Stimulated activated CD8-positive, alpha-beta memory T cell treated with anti-CD3 and anti-CD28 coated beads, Interleukin-12 subunit alpha, Interleukin-12 subunit beta, amount 100 ng/mL, for 24 hours (primary cell): ENCODE results near the gene F7.

Experiments
- DNase-seq: peaks from one replicate; pipeline ENCODE4 v3.0.0-alpha.2; 2020; ENCODE audit errors: extremely low read depth

The F7 gene

GRCh38 chr13:113086991-113087922 is 18.3 kb upstream of the F7 start:
- no peak for DNase-seq

DNA sequence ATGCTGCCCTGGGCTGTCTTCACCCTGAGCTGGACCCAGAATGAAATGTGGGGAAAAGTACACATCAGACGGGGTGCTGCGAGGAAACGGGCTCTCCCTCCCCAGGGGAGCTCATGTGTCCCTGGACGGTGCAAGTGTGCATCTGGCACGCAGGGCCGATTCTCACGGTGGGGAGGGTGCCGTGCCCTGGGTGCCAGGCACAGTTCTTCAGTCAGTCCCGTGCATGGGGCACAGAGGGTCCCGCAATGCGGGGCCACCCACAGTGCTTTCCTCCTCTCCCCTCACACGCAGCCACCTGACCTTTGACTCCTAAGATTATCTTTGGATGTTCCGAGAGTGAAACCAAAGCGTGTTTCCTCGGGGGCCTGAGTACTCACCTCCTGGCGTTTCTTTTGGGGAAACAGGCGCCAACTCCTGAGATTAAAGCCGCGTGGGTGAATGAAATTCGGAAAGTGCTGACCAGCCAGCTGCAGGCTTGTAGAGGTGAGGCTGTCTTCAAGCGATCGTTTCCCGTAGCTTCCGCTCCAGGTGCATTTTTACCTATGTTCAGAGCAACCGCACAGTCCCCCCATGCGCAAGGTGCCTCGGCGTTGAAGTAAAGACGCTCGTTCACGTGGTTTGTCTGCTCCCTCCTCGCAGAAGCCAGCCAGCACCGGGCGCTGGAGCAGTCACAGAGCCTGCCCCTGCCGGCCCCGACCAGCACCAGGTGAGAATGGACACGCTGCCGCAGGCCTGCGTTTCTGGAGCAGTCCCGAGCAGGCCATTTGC is 17.5 kb upstream of the F7 start:
- no peak for DNase-seq

DNA sequence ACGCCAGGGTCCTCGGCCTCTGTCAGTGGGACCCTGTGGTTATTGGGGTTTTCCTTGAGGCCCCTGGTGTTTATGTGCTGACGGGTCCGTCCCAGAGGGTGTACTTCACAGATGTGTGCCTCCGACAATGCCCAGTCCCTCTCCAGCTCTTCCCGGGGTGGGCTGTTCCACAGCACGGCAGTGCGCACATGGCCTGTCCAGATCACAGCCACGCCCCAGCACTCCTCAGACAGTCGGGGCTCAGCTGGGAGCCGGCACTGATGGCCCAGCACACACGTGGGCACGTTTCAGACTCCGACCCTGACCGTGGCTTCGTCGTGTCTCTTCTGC is 16.9 kb upstream of the F7 start:
- no peak for DNase-seq

DNA sequence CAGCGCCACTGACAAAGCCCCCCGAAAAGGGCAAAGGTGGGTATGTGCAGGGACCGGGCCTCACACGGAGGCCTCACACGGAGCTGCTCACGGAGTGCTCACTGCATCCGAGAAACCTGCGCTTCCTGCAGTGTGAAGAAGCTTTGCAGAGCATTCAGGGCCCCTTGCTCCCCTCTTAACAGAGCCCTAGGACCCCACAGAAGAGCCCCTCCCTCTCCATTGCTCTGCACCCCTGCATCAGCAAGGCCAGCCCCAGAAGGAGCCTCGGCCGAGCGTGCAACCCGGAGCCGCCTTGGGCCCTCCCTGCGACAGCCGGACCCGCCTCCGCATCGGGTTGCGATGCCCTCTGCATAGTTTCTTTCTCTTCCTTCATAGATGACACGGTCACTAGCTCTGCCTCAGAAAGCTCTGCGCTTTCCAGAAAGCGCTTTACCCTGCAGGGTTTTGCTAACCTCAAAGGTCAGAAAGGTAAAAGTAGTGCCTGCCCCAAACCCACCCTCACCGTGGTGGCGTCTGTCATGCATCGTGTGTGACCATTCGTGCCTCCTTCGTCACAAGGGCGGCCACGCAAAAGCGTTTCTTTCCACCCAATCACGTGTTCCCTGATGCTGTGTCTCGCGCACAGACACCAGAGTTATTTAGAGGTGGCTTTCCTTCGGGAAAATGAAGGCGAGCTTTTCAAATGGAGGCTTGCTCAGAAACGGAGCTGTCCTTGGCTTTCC is 15.7 kb upstream of the F7 start:
- DNase-seq, result no peak

DNA sequence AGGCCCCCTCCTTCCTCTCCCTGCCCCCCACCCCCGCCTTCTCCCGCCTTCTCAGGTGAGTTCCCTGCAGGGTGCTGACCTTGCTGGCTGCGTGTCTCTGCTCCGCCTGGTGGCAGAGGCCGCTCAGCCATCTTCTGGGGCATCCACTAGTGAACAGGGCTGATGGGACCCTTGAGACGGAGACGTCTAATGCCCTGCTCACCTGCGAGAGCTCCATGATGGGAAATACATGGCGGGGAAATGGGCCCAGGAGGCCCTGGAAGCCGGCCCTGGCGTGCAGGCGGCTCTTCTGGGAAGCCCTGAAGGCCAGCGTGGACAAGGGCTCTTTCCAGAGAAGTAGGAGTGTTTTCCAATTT is 15.2 kb upstream of the F7 start:
- DNase-seq, result no peak

DNA sequence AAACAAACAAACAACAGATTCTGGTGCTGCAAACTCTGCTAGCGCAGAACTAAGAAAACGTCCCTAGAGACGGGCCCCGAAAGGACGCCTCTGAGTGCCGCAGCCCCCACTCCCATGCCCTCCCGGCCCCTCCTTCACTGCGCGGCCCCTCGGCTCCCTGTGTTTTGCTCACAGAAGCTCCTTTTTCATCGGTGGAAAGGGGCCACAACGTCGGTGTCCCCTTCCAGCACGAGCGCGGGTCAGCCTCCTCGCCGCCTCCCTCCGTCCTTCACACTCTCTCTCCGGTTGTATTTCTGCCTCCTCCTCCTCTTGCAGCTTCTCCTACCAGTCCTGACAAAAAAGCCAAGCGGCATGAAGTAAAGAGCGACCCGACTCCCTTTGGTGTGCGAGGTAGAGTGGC is 14.8 kb upstream of the F7 start:
- DNase-seq, result no peak

DNA sequence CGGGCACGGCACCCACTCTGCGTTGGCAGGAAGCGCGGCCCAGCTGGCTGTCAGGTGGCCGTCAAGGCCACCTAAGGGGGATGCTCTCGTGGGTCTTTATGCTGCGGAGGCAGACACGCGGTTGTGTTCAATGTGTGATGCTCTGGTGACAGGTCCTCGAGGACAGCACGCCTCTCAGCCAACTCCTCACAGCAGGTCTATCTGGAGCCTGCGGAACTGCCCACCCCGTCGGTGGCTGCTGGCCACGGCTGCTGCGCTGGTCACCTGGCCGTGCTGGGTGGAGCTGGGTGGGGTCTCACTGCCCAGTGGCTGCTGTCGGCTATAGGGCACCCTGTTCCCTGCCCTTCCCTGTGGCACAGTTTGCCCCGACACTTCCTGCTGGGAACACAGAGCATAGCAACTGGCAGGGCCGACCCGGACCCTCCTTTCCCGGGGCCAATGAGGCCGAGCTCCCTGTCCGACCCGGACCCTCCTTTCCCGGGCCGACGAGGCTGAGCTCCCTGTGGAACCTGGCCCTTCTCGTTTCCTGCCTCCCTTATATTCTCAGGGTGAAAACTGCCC is 14.3 kb upstream of the F7 start:
- DNase-seq, result no peak

GRCh38 chr13:113091891-113092775 is 13.5 kb upstream of the F7 start:
- DNase-seq, result no peak

DNA sequence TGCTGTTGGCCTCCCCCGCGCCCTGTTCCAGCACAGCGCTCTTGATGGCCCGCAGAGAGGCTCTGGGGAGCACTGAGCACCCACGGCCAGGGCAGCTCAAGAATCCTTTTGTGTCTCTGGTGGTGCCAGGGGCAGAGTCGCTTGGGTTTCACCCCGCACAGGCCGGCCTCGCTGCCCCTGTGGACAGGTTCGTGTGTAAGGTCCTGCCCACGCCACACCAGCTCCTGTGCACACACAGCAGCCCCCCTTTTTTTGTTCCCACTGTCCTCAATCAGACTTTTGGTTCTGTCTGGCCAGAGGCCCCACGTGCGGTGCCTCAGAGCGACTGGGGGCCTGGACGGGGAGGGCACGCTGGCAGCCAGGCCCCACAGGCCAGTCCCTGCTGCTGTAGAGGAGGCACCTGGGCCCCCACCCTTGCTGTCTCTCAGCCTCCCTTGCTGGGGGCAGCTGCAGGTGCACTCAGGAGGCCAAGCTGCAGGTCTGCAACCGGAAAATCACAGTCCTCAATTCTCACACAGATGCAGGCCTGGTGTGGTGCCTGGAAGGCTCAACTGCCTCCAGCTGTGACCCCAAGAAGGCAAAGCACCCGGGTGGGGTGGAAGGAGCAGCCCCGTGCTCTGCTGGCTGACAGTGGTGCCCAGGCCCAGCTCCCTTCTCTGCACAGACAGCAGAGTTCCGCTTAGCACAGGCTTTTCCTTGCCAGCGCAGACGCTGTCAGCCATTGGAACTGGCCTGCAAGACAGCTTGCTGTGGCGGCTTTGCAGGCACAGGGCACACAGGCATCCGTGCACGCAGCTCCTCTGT is 12.6 kb upstream of the F7 start:
- no peak for DNase-seq

- DNase-seq, result no peak
Measured at GRCh38 chr13:113093580-113094409, 11.8 kb upstream of the F7 start.

- no peak for DNase-seq
Measured at GRCh38 chr13:113094410-113094800, 11.2 kb upstream of the F7 start.

DNA sequence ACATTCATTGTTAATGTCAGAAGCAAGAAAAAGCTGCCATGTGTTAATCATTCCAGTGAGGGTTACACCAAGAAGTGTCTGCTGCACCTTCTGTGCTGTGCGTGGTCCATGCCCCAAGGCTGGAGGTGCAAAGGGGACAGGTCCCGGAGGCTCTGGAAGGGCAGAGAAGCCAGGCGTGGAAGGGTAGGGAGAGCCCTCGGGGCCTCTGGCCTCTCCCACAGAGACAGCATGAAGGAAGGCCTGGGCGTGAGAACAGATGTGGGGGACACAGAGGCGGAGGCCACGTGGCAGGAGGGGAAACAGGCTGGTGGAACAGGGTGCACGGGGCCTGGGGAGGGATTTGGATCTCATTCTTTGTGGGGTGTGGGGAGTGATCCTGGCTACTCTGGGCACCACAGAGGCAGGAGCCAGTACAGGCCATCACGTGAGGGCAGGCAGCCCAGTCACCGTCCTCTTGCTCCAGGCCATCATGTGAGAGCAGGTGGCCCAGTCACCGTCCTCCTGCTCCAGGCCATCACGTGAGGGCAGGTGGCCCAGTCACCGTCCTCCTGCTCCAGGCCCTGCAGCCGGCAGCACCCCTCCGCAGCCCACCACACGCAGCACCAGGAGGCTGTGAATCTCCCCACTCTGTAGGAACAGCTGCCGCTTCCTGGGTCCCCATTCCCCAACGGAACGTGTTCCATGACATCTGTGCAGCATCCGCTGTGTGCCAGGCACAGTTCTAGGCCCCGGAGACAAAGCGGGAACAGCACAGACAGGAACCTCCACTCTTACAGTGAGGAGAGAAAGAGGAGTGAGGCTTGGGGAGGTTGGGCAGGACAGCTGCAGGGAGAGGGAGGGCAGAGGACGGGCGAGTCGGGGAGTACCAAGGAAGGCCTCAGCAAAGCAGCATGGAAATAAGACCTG is 10.2 kb upstream of the F7 start:
- DNase-seq, result no peak

DNA sequence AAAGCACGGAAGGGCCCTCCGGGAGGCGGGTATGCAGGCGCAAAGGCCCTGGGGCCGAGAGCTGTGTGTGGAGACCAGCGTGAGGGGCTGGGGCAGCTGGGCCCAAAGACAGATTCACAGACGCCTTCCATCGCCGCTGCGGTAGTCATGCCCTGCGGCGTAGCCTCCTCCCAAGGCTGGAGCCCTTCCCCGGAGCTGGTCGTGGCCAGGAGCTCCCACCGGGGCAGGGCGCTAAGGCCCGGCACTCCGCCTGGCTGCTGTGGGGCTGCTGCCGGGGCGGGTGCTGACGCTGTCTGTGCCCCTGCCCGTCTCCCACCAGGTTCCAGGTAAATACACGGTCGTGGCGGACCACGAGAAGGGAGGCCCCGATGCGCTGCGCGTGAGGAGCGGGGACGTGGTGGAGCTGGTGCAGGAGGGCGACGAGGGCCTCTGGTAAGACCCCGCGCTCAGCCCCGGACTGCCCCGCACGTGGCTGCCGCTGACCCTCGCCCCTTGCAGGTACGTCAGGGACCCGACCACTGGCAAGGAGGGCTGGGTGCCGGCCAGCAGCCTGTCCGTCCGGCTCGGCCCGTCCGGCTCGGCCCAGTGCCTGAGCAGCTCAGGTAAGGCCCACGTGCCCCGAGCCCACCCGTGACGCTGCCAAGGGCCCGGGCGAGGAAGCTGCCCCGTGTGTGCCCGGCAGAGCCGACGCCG is 9.4 kb upstream of the F7 start:
- DNase-seq, result no peak

DNA sequence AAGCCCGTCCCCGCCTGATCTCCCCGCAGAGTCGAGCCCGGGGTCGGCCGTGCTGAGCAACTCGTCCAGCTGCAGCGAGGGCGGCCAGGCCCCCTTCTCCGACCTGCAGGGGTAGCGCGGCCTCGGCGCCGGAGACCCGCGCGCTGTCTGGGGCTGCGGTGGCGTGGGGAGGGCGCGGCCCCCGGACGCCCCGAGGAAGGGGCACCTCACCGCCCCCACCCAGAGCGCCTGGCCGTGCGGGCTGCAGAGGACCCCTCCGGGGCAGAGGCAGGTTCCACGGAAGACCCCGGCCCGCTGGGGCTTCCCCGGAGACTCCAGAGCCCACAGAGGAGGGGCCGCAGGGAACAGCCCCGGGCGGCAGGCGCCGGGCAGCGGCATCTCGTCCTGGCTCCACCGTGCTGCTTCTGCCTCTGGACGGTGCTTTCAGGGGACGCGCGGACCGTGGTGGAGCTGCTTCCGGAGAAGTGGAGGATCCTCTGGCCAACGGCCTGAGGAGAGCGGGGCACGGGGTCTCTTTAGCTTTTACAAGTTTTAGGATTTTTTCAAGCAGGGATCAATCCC is 8.8 kb upstream of the F7 start:
- DNase-seq, result no peak

- DNase-seq, result no peak
Measured at GRCh38 chr13:113097651-113098050, 7.9 kb upstream of the F7 start.

- DNase-seq, result no peak
Measured at GRCh38 chr13:113098162-113098732, 7.3 kb upstream of the F7 start.

GRCh38 chr13:113099142-113099541 is 6.4 kb upstream of the F7 start:
- DNase-seq, result no peak
